Activated CD8-positive, alpha-beta T cell treated with anti-CD3 and anti-CD28 coated beads for 36 hours (primary cell): Measurements from ENCODE around the gene SYF2. TPM values are rescaled to one million over a fixed set of nuclear protein-coding genes. Genes with fewer than 3 reads are reported as not detected.

ENCODE experiments used
- ATAC-seq: fragments of 200-7000 bp; cut with Tn5 transposase; one replicate; pipeline ENCODE4 v1.10.0; 2021; ENCODE audit warnings: mild to moderate bottlenecking, moderate library complexity
- CTCF ChIA-PET: fragments of 350-600 bp; sonication (Branson Sonifier 250); formaldehyde crosslinking; loops from one replicate; lab custom pipeline; 2021; ENCODE audit warnings: antibody characterized with exemption; lab: Charles Lee
- POLR2A ChIA-PET: fragments of 350-600 bp; sonication (Branson Sonifier 250); formaldehyde crosslinking; loops from one replicate; lab custom pipeline; 2021; ENCODE audit warnings: antibody characterized with exemption; lab: Charles Lee
- DNase-seq: peaks from one replicate; pipeline ENCODE4 v3.0.0-alpha.2; 2020
- H3K27ac Mint-ChIP-seq: one replicate; pipeline ENCODE4 v1.8.0; 2021; ENCODE audit warnings: mild to moderate bottlenecking, mixed read lengths
- H3K27me3 Mint-ChIP-seq: one replicate; pipeline ENCODE4 v1.8.0; 2021; ENCODE audit warnings: mixed read lengths
- H3K36me3 Mint-ChIP-seq: one replicate; pipeline ENCODE4 v1.8.0; 2021; ENCODE audit warnings: low read depth, mixed read lengths
- H3K4me1 Mint-ChIP-seq: one replicate; pipeline ENCODE4 v1.8.0; 2021; ENCODE audit warnings: low read depth, mixed read lengths
- H3K4me3 Mint-ChIP-seq: one replicate; pipeline ENCODE4 v1.8.0; 2021; ENCODE audit warnings: mild to moderate bottlenecking, moderate library complexity, mixed read lengths
- H3K9me3 Mint-ChIP-seq: one replicate; pipeline ENCODE4 v1.8.0; 2021; ENCODE audit warnings: mixed read lengths
- CTCF ChIP-seq: fragments of 200-600 bp; IDR thresholded peaks from one replicate; pipeline ENCODE4 v1.8.0; 2022; ENCODE audit warnings: antibody characterized with exemption, mild to moderate bottlenecking
- intact Hi-C: fragments of 100-400 bp; cut with micrococcal nuclease; formaldehyde crosslinking; loops from one replicate; pipeline ENCODE4 v1.10.0; 2022
- total RNA-seq, 2 experiments: library from RNA; stranded (reverse); gene quantifications; one replicate each; pipeline ENCODE4 v1.2.3, GENCODE V29; 2021

Gene SYF2
- total RNA-seq, 2 experiments from 2014 or later = 35.7 to 39.6 TPM

DNA sequence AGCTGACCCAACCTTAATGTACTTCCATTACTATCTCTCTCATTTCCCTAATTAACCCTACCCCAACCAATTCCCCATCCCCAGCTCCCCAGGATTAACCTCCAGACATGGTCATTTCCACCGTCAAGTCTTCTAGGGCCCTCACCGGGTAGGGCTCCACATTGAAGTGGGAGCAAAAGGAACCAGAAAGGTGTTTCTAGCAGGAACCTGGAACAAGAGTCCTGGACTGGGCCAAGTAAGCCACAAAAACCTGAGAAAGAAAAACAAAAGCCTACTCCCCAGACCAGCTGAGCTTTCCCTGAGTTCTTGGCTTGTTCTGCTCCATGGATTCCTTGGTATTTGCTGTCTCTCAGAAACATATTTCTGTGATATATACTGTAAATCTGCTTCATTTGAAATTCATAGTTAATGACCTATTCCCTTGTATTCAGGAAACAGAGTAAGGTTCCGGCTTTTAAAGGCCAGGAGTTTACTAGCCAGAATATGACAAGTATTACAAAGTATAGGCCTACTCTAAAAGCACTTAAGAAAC lies 58.4 kb downstream of the SYF2 start:
- Mint-ChIP-seq H3K9me3 (peaks cover 9% of the 10 kb centered on the region), H3K36me3 (no peaks in the 10 kb centered on the region), H3K27me3 (no peaks in the 10 kb centered on the region), H3K4me1 (no peaks in the 10 kb centered on the region), H3K4me3 (no peak overlapping the region), H3K27ac (no peak overlapping the region)
- no peak for DNase-seq
- intact Hi-C loops = no loop called here
- no peak for TF ChIP-seq CTCF
- POLR2A ChIA-PET = interaction anchor here (1.0 kb wide), 1 partner anchor 9 kb away, joined by 3 read pairs; no protein-coding TSS in a partner anchor
- ATAC-seq = no peak
- CTCF ChIA-PET = interaction anchor here (1.2 kb wide), 1 partner anchor 32 kb away, joined by 3 read pairs; no protein-coding TSS in a partner anchor

Other genes with a start within 250 kb of the SYF2 start
- 100 to 1,000 TPM; 124 to 139 TPM for gene RSRP1, start 15.0 kb upstream of the SYF2 start, total RNA-seq
- not detected for gene RHD, start 40.0 kb upstream of the SYF2 start, total RNA-seq
- gene TMEM50A, start 105.8 kb upstream of the SYF2 start, total RNA-seq = 10 to 100 TPM; 88.5 to 89.3 TPM
- under 1 TPM; 0.50 to 0.56 TPM for gene RHCE, start 188.3 kb upstream of the SYF2 start, total RNA-seq
- gene MACO1, start 198.4 kb upstream of the SYF2 start, total RNA-seq = 10 to 100 TPM; 17.1 to 18.0 TPM